HG03280 (cell line): ENCODE measurements around the gene RTL5.
A peak's percentile ranks its signal among the peaks of the same experiment; 100 is the strongest.
"Not testable (repeated sequence)": the region's sequence is repeated elsewhere in the genome, so short reads cannot be mapped to it uniquely, and the experiment has no call there.

Experiments used
- ATAC-seq: cut with Tn5 transposase; IDR thresholded peaks from one replicate; pipeline ENCODE4 v1.9.1; 2021; ENCODE audit warnings: mild to moderate bottlenecking, moderate library complexity; ENCODE audit not compliant: unreplicated experiment

RTL5 gene

DNA sequence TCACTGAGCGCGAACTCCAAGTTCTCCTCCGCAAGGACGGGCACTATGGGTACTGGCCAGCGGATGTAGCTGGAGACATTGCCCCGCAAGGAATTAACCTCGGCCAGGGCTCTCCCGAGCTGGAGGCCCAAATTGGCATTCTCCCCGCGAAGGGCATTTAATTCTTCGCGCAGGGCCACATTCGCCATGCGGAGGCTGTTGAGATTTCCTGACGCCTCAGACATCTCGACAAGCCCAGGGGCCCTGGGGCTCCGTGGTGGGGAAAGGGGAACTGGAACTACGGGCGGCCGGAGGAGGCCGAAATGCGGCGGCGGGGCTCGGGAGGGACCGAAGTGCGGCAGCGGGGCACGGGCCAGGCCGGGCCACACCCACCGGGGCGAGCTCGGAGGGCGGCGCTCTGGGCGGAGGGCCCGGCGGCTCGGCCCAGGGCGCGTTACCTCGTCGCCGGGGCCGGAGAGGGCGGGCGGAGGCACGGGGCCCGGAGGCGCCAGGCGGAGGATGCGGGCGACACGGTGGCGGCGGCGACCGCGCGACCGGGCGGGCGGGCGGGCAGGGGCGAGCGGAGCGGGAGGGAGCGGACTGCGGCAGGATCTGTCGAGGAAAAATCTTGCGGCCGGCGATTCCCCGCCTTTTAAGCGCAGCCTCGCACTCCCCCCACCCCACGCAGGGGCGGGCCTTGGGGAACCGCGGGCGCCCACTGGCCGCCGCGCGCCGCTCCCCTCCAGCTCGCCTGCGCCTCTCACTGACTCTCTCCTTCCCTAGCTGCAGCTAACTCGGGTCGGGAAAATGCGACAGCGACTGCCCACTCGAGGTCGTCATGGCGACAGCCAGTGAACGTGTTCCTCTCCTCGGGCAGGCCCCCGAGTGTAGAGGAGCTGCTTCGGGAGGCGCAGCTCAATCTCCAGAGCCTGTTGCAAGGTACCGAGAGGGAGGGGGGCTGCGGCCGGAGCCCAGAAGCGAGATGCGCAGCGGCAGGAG lies at the start of gene RTL5:
Gene RTL5, minus strand, starts transcription at position 599 of the 978 bp plus-strand sequence.
- peak; percentile 58 for ATAC-seq

DNA sequence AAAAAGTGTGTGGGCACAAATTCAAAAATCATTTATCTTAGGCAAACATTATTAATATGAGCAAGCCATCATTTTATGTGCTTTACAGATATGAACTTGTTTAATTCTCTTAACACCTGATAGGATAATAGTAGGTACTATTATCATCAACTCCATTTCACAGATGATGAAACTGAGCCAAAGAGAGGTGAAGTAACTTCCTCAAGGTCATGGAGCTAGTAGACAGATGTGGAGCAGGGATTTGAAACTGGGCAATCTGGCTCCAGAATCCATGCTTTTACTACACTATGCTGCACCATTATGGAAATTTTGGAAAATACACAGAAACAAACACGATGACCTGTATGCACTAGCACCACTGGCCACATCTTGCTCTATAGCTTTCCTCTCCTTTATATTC lies 48.8 kb upstream of the RTL5 start:
- no peak for ATAC-seq

DNA sequence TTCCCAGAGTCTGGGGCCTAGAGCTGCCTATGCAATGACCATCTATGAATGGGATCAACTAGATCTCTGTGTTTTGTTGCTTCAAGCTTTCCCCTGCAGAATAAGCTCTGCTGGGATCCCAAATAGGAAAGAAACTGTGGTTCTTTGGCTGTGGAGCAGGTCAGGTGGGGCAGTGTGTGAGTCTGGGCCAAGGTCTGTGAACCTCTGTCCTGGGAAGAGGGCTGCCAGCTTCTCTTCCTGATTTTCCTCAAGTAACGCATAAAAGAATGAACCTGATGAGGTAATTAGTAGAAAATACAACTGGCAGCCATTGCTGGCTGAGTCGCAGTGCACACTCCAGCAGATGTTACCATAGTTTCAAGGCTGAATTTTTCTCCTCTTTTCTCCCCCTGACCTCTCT lies 45.3 kb upstream of the RTL5 start:
- ATAC-seq, result no peak

DNA sequence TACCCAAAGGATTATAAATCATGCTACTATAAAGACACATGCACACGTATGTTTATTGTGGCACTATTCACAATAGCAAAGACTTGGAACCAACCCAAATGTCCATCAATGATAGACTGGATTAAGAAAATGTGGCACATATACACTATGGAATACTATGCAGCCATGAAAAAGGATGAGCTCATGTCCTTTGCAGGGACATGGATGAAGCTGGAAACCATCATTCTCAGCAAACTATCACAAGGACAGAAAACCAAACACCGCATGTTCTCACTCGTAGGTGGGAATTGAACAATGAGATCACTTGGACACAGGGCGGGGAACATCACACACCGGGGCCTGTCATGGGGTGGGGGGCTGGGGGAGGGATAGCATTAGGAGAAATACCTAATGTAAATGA lies 44.6 kb upstream of the RTL5 start:
- not testable (repeated sequence) for ATAC-seq

DNA sequence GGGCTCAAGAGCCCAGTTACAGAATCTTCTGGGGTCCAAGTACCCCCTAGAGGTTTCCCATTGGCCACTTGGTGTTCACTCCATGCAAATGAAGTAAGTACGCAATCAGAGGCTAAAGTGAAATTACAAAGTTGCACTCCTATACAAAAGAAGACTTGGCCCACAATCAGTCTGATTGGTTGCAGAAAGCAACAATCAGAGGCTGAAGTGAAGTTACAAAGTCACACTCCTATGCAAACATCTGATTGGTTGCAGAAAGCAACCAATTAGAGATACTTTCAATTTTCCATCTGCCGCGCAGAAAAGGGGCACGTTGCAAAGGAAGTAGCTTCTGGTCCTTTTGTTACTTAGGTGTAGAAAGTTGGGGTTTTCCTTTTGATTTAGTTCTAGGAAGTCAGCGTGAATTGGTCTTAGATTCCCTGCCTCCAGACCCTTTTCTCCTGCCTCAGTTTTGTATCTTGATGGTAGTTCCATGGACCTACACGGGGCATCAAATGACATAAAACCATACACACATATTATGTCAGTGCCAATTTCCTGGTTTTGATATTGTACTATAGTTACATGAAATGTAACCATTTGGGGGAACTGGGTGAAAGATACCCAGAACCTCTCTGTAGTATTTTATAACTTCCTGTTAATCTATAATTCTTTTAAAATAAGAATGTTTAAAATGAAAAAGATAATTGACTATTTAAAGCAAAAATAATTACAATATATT lies 37.5 kb upstream of the RTL5 start:
- ATAC-seq, result no peak

DNA sequence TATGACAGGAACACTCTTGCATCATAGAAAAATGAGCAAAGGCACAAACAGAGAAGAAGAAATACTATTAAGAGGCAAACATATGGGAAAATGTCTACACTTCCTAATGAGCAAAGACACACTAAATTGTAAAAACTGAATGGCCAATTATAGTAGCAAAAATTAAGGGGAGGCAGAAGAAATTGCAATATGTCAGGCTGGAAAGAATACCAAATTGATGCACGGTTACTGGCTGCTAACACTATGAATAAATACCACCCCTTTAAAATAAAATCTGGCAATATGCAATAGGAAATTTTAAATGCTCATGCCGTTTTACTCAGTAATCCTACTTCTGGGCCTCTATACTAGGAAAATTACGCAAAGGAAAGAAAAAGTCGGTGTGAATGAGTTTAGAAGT lies 33.8 kb upstream of the RTL5 start:
- ATAC-seq, result no peak

DNA sequence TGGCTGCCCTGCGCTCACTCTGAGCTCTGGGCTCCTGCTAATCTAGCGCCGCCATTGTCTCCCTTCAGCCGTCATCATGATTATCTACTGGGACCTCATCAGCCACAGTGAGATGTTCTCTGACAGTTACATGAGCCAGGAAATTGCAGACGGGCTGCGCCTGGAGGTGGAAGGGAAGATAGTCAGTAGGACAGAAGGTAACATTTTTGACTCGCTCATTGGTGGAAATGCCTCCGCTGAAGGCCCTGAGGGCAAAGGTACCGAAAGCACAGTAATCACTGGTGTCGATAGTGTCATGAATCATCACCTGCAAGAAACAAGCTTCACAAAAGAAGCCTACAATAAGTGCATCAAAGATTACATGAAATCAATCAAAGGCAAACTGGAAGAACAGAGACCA lies 28.1 kb upstream of the RTL5 start:
- ATAC-seq, result no peak

DNA sequence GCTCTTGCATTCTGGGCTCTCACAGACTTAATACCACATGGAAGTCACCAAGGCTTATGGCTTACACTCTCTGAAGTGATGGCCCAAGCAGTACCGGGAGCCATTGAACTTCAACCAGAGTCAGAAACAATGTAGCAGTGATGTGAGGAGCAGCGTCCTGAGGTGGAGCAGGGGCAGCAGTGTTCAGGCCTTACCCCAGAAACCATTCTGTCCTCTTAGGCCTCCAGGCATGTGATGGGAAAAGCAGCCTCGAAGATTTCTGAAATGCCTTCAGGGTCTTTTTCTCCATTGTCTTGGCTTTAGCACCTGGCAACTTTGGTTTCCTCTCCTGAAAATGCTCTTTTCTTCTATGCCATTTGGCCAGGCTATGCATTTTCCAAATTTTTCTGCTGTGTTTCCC lies 27.1 kb upstream of the RTL5 start:
- no peak for ATAC-seq

DNA sequence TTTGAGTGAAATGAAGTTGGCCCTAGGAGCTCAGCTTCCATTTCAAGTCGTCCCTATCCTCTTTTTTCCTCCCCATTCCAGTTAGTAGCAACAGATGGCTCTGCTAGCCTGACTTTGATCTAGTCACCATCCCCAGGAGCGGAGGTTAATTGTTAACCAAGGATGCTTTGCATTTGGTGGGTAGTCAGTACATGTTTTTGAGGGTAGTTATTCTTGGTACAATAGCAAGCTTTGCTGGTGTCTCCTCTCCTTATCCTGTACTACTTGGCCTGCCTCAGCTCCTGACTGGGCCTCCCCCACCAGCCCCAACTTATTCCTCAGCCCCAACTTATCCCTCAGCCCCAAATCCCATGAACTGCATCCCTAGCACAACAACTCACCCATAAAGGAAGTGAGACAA lies 14.8 kb upstream of the RTL5 start:
- no peak for ATAC-seq

DNA sequence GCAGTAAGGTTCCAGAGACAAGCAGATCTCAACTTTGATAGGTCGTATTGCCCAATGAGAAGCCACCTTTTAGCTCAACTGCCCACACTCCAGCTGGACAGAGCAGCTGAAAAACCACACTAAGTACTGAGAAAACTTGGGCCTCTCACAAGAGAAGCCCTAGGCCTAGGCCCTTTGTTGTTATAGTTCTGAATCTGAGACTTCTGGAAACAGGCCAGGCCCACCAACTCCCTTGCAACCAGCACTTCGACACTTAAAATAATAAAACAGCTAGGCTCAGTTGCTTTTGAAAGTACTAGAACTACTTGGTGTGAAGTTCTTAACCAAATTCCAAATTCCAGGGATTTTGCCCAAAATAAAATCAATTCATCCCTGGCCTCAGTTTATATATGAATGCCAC lies 13.5 kb upstream of the RTL5 start:
- no peak for ATAC-seq

DNA sequence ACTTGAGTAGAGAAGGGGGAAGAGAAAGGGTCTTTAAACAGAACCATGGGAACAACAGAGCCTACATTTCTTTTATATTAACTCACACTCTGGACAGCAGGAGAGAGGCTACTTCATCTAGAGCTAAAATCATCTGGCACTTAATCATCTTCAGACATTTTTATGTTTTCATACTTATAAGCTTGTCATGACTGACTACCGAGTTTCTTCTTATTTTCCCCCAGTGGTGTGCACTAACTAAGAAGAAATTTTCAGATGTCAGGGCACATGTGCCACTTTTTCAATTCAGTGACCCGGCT lies 11.8 kb upstream of the RTL5 start:
- ATAC-seq, result no peak

DNA sequence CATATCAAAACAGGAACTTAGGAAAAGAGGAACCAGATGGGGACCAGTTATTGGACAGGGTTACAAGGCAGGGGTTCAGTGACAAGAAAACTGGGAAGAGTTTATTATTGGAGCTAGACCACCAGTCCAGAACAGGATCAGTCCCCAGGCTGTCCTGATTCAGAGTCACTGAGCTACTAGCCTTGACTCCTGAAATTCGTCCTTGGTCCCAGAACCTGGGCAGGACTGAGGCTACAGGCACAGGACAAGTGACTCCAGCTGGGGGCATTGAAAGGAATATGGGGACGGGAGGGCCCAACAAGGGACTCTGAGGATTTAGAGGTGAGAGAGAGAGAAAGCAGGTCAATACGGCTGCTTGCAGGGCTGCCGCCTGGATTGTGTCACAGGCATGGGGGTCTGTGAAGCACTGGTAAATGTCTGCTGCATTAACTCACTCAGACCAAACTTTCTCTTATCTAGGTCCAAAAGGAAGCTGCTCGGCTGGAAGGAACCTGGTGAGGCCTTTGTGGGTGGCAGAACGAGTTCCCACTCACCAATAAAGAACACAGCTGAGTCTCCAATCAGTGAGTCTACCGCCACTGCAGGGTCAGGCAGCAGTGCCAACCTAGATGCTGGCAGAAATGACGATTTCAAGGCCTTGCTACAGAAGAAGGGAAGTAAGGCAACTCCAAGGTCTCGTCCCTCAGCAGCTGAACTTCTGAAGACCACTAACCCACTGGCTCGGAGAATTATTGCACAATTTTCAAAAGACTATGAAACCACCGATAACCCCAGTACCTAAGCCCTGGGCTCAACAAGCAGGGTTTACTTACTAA lies 11.3 kb upstream of the RTL5 start:
- ATAC-seq, result no peak

DNA sequence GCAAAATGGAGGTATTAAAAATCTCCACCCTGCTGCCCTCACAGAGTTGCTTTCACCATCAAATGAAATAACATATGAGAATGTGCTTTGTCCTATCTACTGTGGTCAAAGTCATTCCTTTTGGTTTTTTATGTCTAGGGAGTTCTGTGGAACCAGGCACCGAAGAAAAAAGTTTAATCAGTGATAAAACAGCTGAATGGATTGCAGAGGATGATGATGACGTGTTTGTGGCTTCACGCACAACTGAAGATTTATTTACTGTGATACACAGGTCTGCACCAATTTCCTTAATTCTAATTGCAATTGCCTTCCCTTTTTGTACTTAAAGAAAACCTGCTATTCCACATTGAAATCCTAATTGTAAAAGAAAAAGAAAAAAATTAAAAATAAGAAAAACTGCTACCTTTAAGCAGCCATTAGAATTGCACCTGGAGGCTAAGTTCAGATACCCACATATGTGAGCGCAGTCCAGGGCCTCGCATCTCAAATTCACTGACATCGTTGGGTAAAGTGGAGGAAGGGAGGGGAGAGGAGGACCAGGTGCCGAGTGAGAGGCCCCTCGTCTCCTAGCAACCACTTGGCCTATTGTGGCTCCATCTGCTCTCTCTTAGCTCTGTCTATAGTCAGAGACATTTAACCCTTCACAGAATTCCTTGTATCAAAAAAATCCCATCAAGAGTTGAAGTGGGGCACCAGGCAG lies 10.5 kb upstream of the RTL5 start:
- no peak for ATAC-seq

DNA sequence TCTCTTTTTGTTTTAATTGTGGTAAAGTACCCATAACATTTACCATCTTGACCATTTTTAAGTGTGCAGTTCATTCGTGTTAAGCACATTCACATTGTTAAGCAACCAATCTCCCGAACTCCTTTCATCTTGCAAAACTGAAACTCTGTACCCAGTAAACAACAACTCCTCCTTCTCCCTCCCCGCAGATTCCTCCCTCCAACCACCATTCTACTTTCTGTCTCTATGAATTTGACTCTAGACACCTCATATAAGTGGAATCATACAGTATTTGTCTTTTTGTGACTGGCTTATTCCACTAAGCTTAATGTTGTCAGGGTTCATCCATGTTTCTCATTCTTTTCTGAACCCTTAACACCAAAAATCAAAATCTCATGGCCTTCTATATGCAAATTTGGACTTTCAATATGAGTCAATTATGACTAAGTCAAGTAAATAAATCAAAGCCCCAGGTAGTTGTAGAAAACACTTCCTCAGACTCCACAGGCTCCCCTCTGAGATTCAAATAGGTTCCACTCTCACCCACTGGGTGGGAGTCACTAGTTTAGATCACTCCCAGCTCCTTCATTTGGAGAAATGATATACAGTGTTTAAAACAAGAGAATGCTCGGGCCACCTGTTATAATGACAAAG lies 9.8 kb upstream of the RTL5 start:
- ATAC-seq, result peak; percentile 64

DNA sequence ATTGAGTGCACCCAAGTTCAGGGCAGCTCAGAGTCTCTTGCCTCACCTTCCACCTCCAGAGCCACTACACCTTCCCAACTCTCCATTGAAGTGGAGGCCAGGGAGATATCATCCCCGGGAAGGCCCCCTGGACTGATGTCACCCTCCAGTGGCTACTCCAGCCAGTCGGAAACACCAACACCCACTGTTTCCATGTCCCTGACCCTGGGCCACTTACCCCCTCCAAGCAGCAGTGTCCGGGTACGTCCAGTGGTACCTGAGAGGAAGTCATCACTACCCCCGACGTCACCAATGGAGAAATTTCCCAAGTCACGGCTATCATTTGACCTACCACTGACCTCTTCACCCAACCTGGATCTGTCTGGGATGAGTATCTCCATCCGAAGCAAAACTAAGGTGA lies 7.8 kb upstream of the RTL5 start:
- no peak for ATAC-seq

DNA sequence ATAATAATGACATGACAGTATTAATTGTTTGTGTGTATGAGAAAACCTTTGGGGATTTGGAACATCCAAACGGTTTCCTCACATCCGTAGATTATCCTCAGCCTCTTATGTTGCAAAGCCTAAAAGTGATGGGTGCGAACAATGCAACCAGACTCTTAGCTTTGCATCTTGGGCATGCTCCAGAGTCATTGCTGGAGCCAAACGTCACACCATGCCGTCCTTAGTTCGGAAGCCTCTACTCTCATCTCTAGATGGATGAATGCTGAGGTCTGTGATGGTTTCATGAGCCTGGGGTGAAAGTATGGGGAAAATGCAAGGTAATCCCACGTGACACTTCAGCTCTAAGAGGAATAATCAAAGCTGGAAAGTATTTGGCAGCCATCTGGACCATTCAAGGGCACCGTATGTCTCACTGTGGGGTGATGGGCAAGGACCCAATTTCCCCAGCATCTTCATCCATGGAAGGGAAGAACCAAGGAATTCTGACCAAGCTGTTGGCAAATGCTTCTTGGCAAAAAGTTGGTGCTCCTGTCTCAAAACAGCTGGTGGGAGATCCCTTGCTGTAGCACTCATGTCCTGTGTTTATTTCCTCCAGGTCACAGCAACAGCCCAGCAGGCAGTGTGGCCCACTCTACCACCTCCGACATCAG lies 6.3 kb upstream of the RTL5 start:
- ATAC-seq, result no peak

DNA sequence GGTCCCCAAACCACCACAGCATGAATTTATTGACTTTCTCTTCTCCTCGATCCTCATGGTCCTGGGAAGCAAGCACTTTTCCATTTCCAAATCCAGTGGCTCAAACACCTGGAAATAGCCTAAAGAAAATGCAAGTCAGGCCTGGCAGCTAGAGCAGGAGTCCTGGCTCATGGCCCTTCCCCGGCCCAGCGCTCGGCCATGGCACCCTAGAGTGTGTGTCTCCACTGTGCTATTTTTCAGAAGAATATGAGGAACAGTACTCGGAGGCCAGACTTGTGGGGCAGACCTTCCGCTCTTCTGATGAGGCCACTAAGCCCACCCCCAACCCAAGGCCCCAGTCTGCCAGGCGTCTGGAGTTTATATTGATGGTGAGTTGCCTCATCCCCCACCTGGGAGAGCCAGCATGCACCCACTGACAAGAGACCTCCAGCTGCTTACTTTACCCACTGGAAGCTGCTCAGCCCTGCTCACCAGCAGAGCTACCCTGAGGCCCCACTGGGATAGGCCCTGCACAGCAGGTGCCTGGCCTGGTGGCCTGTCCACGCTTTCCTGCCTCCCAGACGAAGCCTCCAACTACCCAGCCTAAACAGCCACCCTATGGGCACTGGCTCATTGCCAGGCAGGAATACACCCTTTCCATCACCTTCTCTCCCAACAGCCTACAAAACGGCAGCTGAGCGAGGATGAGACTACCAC lies 2.3 kb upstream of the RTL5 start:
- ATAC-seq, result no peak

DNA sequence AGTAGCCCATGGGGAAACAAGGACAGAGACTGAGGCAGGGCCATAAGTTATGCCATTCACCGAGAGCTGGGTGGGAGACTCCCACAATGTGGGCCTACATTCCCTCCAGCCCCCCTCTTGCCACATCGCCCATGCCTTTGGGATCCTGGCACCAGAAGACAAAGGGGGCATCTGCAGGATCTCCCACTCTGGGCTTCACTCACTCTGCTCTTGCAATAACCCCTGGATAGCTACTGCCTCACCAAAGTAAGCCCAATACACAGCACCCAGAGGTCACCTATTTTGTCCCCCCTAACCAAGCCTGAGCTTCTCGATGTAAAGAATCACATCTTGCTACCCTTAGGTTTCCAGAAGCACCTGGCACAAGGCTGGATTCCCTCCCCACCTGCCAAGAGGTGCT lies 741 bp upstream of the RTL5 start:
- ATAC-seq, result no peak

DNA sequence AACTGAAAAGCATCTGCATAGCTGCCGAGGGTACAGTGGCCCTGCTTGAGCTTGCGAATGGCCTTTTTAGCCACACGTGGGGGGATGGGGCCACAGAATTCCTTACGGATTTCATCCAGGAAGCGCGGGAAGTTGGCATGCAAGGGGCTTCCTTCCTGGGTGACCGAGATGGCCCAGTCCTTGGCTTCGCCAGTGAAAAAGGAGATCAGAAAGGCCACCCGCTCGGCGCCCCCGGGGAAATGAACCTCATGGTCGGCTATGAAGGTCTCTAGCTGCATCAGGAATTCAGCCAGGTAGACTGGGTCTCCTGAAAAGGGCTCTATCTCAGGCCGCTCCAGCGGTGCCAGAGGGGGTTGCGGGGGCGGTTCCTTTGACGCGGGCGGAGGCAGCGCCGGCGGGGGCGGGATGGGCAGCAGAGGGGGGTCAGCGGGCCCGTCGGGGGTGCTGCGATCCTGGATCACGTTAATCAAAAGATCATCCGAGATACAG lies 909 bp downstream of the RTL5 start:
- ATAC-seq, result no peak
